NCI-H446 treated with DMSO at 0.1 percent for 48 hours (cell line): ENCODE data around the gene SEC16A.

Experiments
- DNase-seq: peaks from one replicate; lab custom pipeline; 2025; lab: John Stamatoyannopoulos, UW

Gene SEC16A

GRCh38 chr9:136482793-136483588 is at the start of gene SEC16A:
TSS of gene SEC16A (minus strand) at chr9:136483040. CDS start at chr9:136477615, 5,425 bp downstream.
- DNase-seq: peak; percentile 73

GRCh38 chr9:136531904-136532798 is 49.3 kb upstream of the SEC16A start:
- no peak for DNase-seq

GRCh38 chr9:136531186-136531903 is 48.5 kb upstream of the SEC16A start:
- DNase-seq: no peak

- DNase-seq: no peak
These were observed 47.7 kb upstream of the SEC16A start for GRCh38 chr9:136530461-136531089.

GRCh38 chr9:136529516-136530460 is 46.9 kb upstream of the SEC16A start:
- DNase-seq: no peak

GRCh38 chr9:136528716-136529341 is 46.0 kb upstream of the SEC16A start:
- DNase-seq: no peak

GRCh38 chr9:136527721-136528710 is 45.2 kb upstream of the SEC16A start:
- no peak for DNase-seq

GRCh38 chr9:136527131-136527530 is 44.3 kb upstream of the SEC16A start:
- DNase-seq: no peak

- DNase-seq: no peak
These were observed 43.8 kb upstream of the SEC16A start for GRCh38 chr9:136526625-136527066.

- no peak for DNase-seq
These were observed 43.1 kb upstream of the SEC16A start for GRCh38 chr9:136525841-136526499.

GRCh38 chr9:136525207-136525606 is 42.4 kb upstream of the SEC16A start:
- DNase-seq: no peak

GRCh38 chr9:136522314-136523237 is 39.7 kb upstream of the SEC16A start:
- no peak for DNase-seq

- DNase-seq: no peak
These were observed 38.7 kb upstream of the SEC16A start for GRCh38 chr9:136521537-136521936.

- DNase-seq: no peak
These were observed 37.3 kb upstream of the SEC16A start for GRCh38 chr9:136520053-136520540.

GRCh38 chr9:136519263-136520052 is 36.6 kb upstream of the SEC16A start:
- DNase-seq: no peak

- DNase-seq: no peak
These were observed 35.8 kb upstream of the SEC16A start for GRCh38 chr9:136518623-136519022.
